Endothelial cell (in vitro differentiated cells): ENCODE results near the gene MORC1. TPM values are rescaled to one million over a fixed set of nuclear protein-coding genes. Genes with fewer than 3 reads are reported as not detected.

Experiments used
- DNase-seq: peaks from one replicate; pipeline ENCODE4 v3.0.0; 2021; ENCODE audit warnings: low spot score
- H3K27ac Mint-ChIP-seq: one replicate; pipeline ENCODE4 v1.8.0; 2021; ENCODE audit warnings: mixed read lengths, inconsistent platforms; ENCODE audit not compliant: unreplicated experiment
- H3K27me3 Mint-ChIP-seq: one replicate; pipeline ENCODE4 v1.8.0; 2021; ENCODE audit warnings: mild to moderate bottlenecking, moderate library complexity, mixed read lengths, inconsistent platforms; ENCODE audit not compliant: unreplicated experiment
- H3K36me3 Mint-ChIP-seq: one replicate; pipeline ENCODE4 v1.8.0; 2021; ENCODE audit warnings: mild to moderate bottlenecking, low read depth, mixed read lengths, inconsistent platforms; ENCODE audit not compliant: unreplicated experiment
- H3K4me1 Mint-ChIP-seq: one replicate; pipeline ENCODE4 v1.8.0; 2021; ENCODE audit warnings: mild to moderate bottlenecking, mixed read lengths, inconsistent platforms; ENCODE audit not compliant: unreplicated experiment
- H3K4me3 Mint-ChIP-seq: one replicate; pipeline ENCODE4 v1.8.0; 2021; ENCODE audit warnings: mild to moderate bottlenecking, mixed read lengths, inconsistent platforms; ENCODE audit not compliant: unreplicated experiment
- H3K9me3 Mint-ChIP-seq: one replicate; pipeline ENCODE4 v1.8.0; 2021; ENCODE audit warnings: mixed read lengths, inconsistent platforms; ENCODE audit not compliant: unreplicated experiment
- CTCF ChIP-seq: fragments of 200-600 bp; sonication (generic); IDR thresholded peaks from one replicate; pipeline ENCODE4 v1.5.0; 2021; ENCODE audit warnings: antibody characterized with exemption; ENCODE audit not compliant: unreplicated experiment
- total RNA-seq: library from RNA; stranded (reverse); fragmentation: NEBNext Ultra II Directional; extraction: Animal tissue kit (Norgen Biotek cat#: 25700); gene quantifications from one replicate; pipeline ENCODE4 v1.2.1, GENCODE V29; 2021; ENCODE audit not compliant: unreplicated experiment

Gene MORC1
- total RNA-seq, 1 donor from 2014 or later, result 0.10 TPM

GRCh38 chr3:109154979-109155378 is 37.0 kb upstream of the MORC1 start:
- DNase-seq, result no peak
- no peaks in the 10 kb centered on the region for H3K9me3 Mint-ChIP-seq
- no peaks in the 10 kb centered on the region for H3K27me3 Mint-ChIP-seq
- TF ChIP-seq CTCF, result no peak
- H3K4me3 Mint-ChIP-seq, result no peak overlapping the region
- H3K27ac Mint-ChIP-seq, result no peak overlapping the region
- no peaks in the 10 kb centered on the region for H3K4me1 Mint-ChIP-seq
- H3K36me3 Mint-ChIP-seq, result no peaks in the 10 kb centered on the region

- Mint-ChIP-seq H3K9me3 (no peaks in the 10 kb centered on the region), H3K36me3 (no peaks in the 10 kb centered on the region), H3K27me3 (no peaks in the 10 kb centered on the region), H3K27ac (no peak overlapping the region), H3K4me1 (no peaks in the 10 kb centered on the region), H3K4me3 (no peak overlapping the region)
- no peak for DNase-seq
- no peak for TF ChIP-seq CTCF
Observed at GRCh38 chr3:109152320-109152719, 34.4 kb upstream of the MORC1 start.

- Mint-ChIP-seq H3K27me3 (no peaks in the 10 kb centered on the region), H3K9me3 (no peaks in the 10 kb centered on the region), H3K27ac (no peak overlapping the region), H3K4me3 (no peak overlapping the region), H3K36me3 (no peaks in the 10 kb centered on the region), H3K4me1 (no peaks in the 10 kb centered on the region)
- no peak for TF ChIP-seq CTCF
- DNase-seq, result no peak
Observed at GRCh38 chr3:109149078-109149477, 31.1 kb upstream of the MORC1 start.

- H3K4me1 Mint-ChIP-seq, result peaks cover 6% of the 10 kb centered on the region
- no peaks in the 10 kb centered on the region for H3K9me3 Mint-ChIP-seq
- no peak for DNase-seq
- H3K4me3 Mint-ChIP-seq, result no peak overlapping the region
- H3K27me3 Mint-ChIP-seq, result no peaks in the 10 kb centered on the region
- no peak overlapping the region for H3K27ac Mint-ChIP-seq
- no peak for TF ChIP-seq CTCF
- H3K36me3 Mint-ChIP-seq, result no peaks in the 10 kb centered on the region
Observed at GRCh38 chr3:109143646-109144045, 25.7 kb upstream of the MORC1 start.

GRCh38 chr3:109140318-109140717 is 22.4 kb upstream of the MORC1 start:
- no peak for DNase-seq
- peak overlapping the region; percentile 43 for H3K27ac Mint-ChIP-seq
- no peak overlapping the region for H3K4me3 Mint-ChIP-seq
- no peaks in the 10 kb centered on the region for H3K27me3 Mint-ChIP-seq
- no peak for TF ChIP-seq CTCF
- no peaks in the 10 kb centered on the region for H3K36me3 Mint-ChIP-seq
- no peaks in the 10 kb centered on the region for H3K9me3 Mint-ChIP-seq
- H3K4me1 Mint-ChIP-seq, result peaks cover 6% of the 10 kb centered on the region
